Activated T-cell treated with anti-CD3 and anti-CD28 coated beads, Interleukin-2, amount 50 U/mL, for 4 hours (primary cell): ENCODE data around the gene SCAMP5. TPM values are rescaled to one million over a fixed set of nuclear protein-coding genes. Genes with fewer than 3 reads are reported as not detected.

Source experiments
- ATAC-seq, 2 donors: fragments of 200-7000 bp; cut with Tn5 transposase; one replicate each; pipeline ENCODE4 v1.10.0; 2021
- DNase-seq: peaks from one replicate; pipeline ENCODE4 v3.0.0-alpha.2; 2020
- H3K27me3 Mint-ChIP-seq: one replicate; pipeline ENCODE4 v1.8.0; 2021; ENCODE audit warnings: low read depth, mixed read lengths
- H3K36me3 Mint-ChIP-seq: one replicate; pipeline ENCODE4 v1.8.0; 2022; ENCODE audit warnings: mixed read lengths; ENCODE audit not compliant: insufficient read depth
- H3K4me1 Mint-ChIP-seq: one replicate; pipeline ENCODE4 v1.8.0; 2021; ENCODE audit warnings: low read depth, mixed read lengths
- H3K4me3 Mint-ChIP-seq: one replicate; pipeline ENCODE4 v1.8.0; 2021; ENCODE audit warnings: mild to moderate bottlenecking, moderate library complexity, mixed read lengths
- H3K9me3 Mint-ChIP-seq: one replicate; pipeline ENCODE4 v1.8.0; 2021; ENCODE audit warnings: mixed read lengths
- total RNA-seq, 3 donors: library from RNA; stranded (reverse); gene quantifications; one replicate each; pipeline ENCODE4 v1.2.1, GENCODE V29; 2021

The SCAMP5 gene
- total RNA-seq: 1 to 10 TPM in 2 of 3 donors, under 1 TPM in 1; 0.90 to 6.7 (median 1.8) TPM

- ATAC-seq (peak; percentile 98), DNase-seq (peak; percentile 86)
- Mint-ChIP-seq H3K36me3 (no peaks in the 10 kb centered on the region), H3K4me1 (peaks cover 16% of the 10 kb centered on the region), H3K9me3 (no peaks in the 10 kb centered on the region), H3K27me3 (peaks cover 29% of the 10 kb centered on the region), H3K4me3 (peak within 1 kb of the TSS; percentile 91)
Observed at GRCh38 chr15:74995182-74995778, at the start of gene SCAMP5. SCAMP5 (plus strand) TSS chr15:74995563; CDS start chr15:75011840, 16,277 bp downstream.

- Mint-ChIP-seq H3K36me3 (no peaks in the 10 kb centered on the region), H3K9me3 (no peaks in the 10 kb centered on the region), H3K4me3 (no peak overlapping the region), H3K4me1 (no peaks in the 10 kb centered on the region), H3K27me3 (no peaks in the 10 kb centered on the region)
- DNase-seq (peak; percentile 76), ATAC-seq (peak; percentile 86 to 88)
Observed at GRCh38 chr15:74950078-74950908, 45.1 kb upstream of the SCAMP5 start.

GRCh38 chr15:74951006-74951405, 44.4 kb upstream of the SCAMP5 start:
- H3K4me3 Mint-ChIP-seq: no peak overlapping the region
- H3K27me3 Mint-ChIP-seq: peaks cover 2% of the 10 kb centered on the region
- no peak for ATAC-seq
- no peak for DNase-seq
- H3K9me3 Mint-ChIP-seq: no peaks in the 10 kb centered on the region
- H3K4me1 Mint-ChIP-seq: peaks cover 3% of the 10 kb centered on the region
- no peaks in the 10 kb centered on the region for H3K36me3 Mint-ChIP-seq

GRCh38 chr15:74954515-74954914, 40.8 kb upstream of the SCAMP5 start:
- Mint-ChIP-seq H3K9me3 (no peaks in the 10 kb centered on the region), H3K27me3 (peaks cover 23% of the 10 kb centered on the region), H3K36me3 (no peaks in the 10 kb centered on the region), H3K4me3 (no peak overlapping the region), H3K4me1 (peaks cover 21% of the 10 kb centered on the region)
- ATAC-seq (no peak), DNase-seq (no peak)

GRCh38 chr15:74955017-74955416, 40.3 kb upstream of the SCAMP5 start:
- DNase-seq (no peak), ATAC-seq (no peak)
- Mint-ChIP-seq H3K4me3 (peak overlapping the region; percentile 62), H3K36me3 (no peaks in the 10 kb centered on the region), H3K9me3 (no peaks in the 10 kb centered on the region), H3K4me1 (peaks cover 22% of the 10 kb centered on the region), H3K27me3 (peaks cover 25% of the 10 kb centered on the region)

GRCh38 chr15:74955796-74956647, 39.3 kb upstream of the SCAMP5 start:
- peaks cover 25% of the 10 kb centered on the region for H3K27me3 Mint-ChIP-seq
- peak; percentile 61 to 63 for ATAC-seq
- peak overlapping the region; percentile 62 for H3K4me3 Mint-ChIP-seq
- peaks cover 25% of the 10 kb centered on the region for H3K4me1 Mint-ChIP-seq
- peak; percentile 66 for DNase-seq
- H3K36me3 Mint-ChIP-seq: no peaks in the 10 kb centered on the region
- H3K9me3 Mint-ChIP-seq: no peaks in the 10 kb centered on the region

- H3K36me3 Mint-ChIP-seq: no peaks in the 10 kb centered on the region
- H3K4me1 Mint-ChIP-seq: peaks cover 31% of the 10 kb centered on the region
- peak; percentile 91 to 92 for ATAC-seq
- peaks cover 25% of the 10 kb centered on the region for H3K27me3 Mint-ChIP-seq
- no peaks in the 10 kb centered on the region for H3K9me3 Mint-ChIP-seq
- peak within 1 kb of the TSS; percentile 64 for H3K4me3 Mint-ChIP-seq
- peak; percentile 69 for DNase-seq
Observed at GRCh38 chr15:74956648-74957475, 38.5 kb upstream of the SCAMP5 start, which contains the start of gene RPP25. RPP25 (minus strand) TSS chr15:74956772; CDS start chr15:74956583, 189 bp downstream.

GRCh38 chr15:74957476-74958035, 37.8 kb upstream of the SCAMP5 start:
- no peak for DNase-seq
- no peaks in the 10 kb centered on the region for H3K9me3 Mint-ChIP-seq
- H3K4me3 Mint-ChIP-seq: peak overlapping the region; percentile 24
- peaks cover 31% of the 10 kb centered on the region for H3K4me1 Mint-ChIP-seq
- peak in 1 of 2 donors; percentile 2 for ATAC-seq
- no peaks in the 10 kb centered on the region for H3K36me3 Mint-ChIP-seq
- peaks cover 25% of the 10 kb centered on the region for H3K27me3 Mint-ChIP-seq

- no peak for ATAC-seq
- H3K27me3 Mint-ChIP-seq: peaks cover 25% of the 10 kb centered on the region
- no peak for DNase-seq
- H3K9me3 Mint-ChIP-seq: no peaks in the 10 kb centered on the region
- H3K4me1 Mint-ChIP-seq: peaks cover 31% of the 10 kb centered on the region
- peak overlapping the region; percentile 55 for H3K4me3 Mint-ChIP-seq
- H3K36me3 Mint-ChIP-seq: no peaks in the 10 kb centered on the region
Observed at GRCh38 chr15:74958320-74958907, 36.9 kb upstream of the SCAMP5 start.

GRCh38 chr15:74958908-74959585, 36.3 kb upstream of the SCAMP5 start:
- ATAC-seq: no peak
- Mint-ChIP-seq H3K4me1 (peaks cover 31% of the 10 kb centered on the region), H3K4me3 (peak overlapping the region; percentile 55)

GRCh38 chr15:74959586-74959939, 35.8 kb upstream of the SCAMP5 start:
- Mint-ChIP-seq H3K9me3 (no peaks in the 10 kb centered on the region), H3K27me3 (peaks cover 25% of the 10 kb centered on the region), H3K4me1 (peaks cover 31% of the 10 kb centered on the region), H3K36me3 (no peaks in the 10 kb centered on the region), H3K4me3 (no peak overlapping the region)
- DNase-seq (no peak), ATAC-seq (no peak)

More at GRCh38 chr15:74958908-74959585, 36.3 kb upstream of the SCAMP5 start:
- no peaks in the 10 kb centered on the region for H3K36me3 Mint-ChIP-seq
- no peaks in the 10 kb centered on the region for H3K9me3 Mint-ChIP-seq
- H3K27me3 Mint-ChIP-seq: peaks cover 25% of the 10 kb centered on the region
- no peak for DNase-seq

GRCh38 chr15:74960286-74960685, 35.1 kb upstream of the SCAMP5 start:
- H3K27me3 Mint-ChIP-seq: peaks cover 25% of the 10 kb centered on the region
- H3K9me3 Mint-ChIP-seq: no peaks in the 10 kb centered on the region
- H3K36me3 Mint-ChIP-seq: no peaks in the 10 kb centered on the region
- ATAC-seq: no peak
- H3K4me3 Mint-ChIP-seq: no peak overlapping the region
- no peak for DNase-seq
- H3K4me1 Mint-ChIP-seq: peaks cover 31% of the 10 kb centered on the region
